Measurements from ENCODE around the gene CNOT10.

Gene CNOT10

GRCh38 chr3:32751377-32751776, 66.4 kb downstream of the CNOT10 start:
- Histone ChIP-seq H3K36me3 (ENCODE audit: control insufficient read depth, low read length) (peaks cover 10% of the 10 kb centered on the region; the same call in 1 of the 2 replicates), H3K4me1 (ENCODE audit: control insufficient read depth, low read length) (no peaks in the 10 kb centered on the region), H3K4me3 (ENCODE audit: low read length) (no peak overlapping the region), H3K9me3 (ENCODE audit: control insufficient read depth, insufficient read depth, low read length) (no peaks in the 10 kb centered on the region), H3K79me2 (ENCODE audit: control insufficient read depth, low read length) (no peaks in the 10 kb centered on the region), H3K9me2 (replicated peaks; ENCODE audit: control insufficient read depth, low read length) (no peaks in the 10 kb centered on the region), H3K27me3 (ENCODE audit: control insufficient read depth, low read length) (no peaks in the 10 kb centered on the region), H4K20me1 (ENCODE audit: control insufficient read depth, insufficient read depth, low read depth, low read length) (no peaks in the 10 kb centered on the region), H3F3A (ENCODE audit: control insufficient read depth, insufficient read depth) (no peaks in the 10 kb centered on the region), H3K4me2 (ENCODE audit: low read length) (no peak overlapping the region), H3K27ac (ENCODE audit: low read depth, low read length) (no peak overlapping the region)
- no peak for TF ChIP-seq EZH2phosphoT487 (IDR thresholded peaks at IDR 0.05; ENCODE audit: borderline replicate concordance, low read length)
- no peak for TF ChIP-seq CTCF (IDR thresholded peaks at IDR 0.05; ENCODE audit: low read depth, low read length, poor library complexity, severe bottlenecking)

GRCh38 chr3:32755761-32756160, 70.8 kb downstream of the CNOT10 start:
- no peak overlapping the region for H3K4me3 ChIP-seq (ENCODE audit: low read length)
- no peaks in the 10 kb centered on the region for H3F3A ChIP-seq (ENCODE audit: control insufficient read depth, insufficient read depth)
- no peaks in the 10 kb centered on the region for H4K20me1 ChIP-seq (ENCODE audit: control insufficient read depth, insufficient read depth, low read depth, low read length)
- peaks cover 15% of the 10 kb centered on the region for H3K36me3 ChIP-seq (ENCODE audit: control insufficient read depth, low read length)
- H3K4me2 ChIP-seq (ENCODE audit: low read length): no peak overlapping the region
- no peaks in the 10 kb centered on the region for H3K9me2 ChIP-seq (replicated peaks; ENCODE audit: control insufficient read depth, low read length)
- H3K27me3 ChIP-seq (ENCODE audit: control insufficient read depth, low read length): no peaks in the 10 kb centered on the region
- no peak for TF ChIP-seq CTCF (IDR thresholded peaks at IDR 0.05; ENCODE audit: low read depth, low read length, poor library complexity, severe bottlenecking)
- no peak for TF ChIP-seq EZH2phosphoT487 (IDR thresholded peaks at IDR 0.05; ENCODE audit: borderline replicate concordance, low read length)
- H3K27ac ChIP-seq (ENCODE audit: low read depth, low read length): no peak overlapping the region
- no peaks in the 10 kb centered on the region for H3K4me1 ChIP-seq (ENCODE audit: control insufficient read depth, low read length)
- no peaks in the 10 kb centered on the region for H3K9me3 ChIP-seq (ENCODE audit: control insufficient read depth, insufficient read depth, low read length)
- H3K79me2 ChIP-seq (ENCODE audit: control insufficient read depth, low read length): no peaks in the 10 kb centered on the region

GRCh38 chr3:32757618-32758374, 72.8 kb downstream of the CNOT10 start:
- Histone ChIP-seq H3F3A (ENCODE audit: control insufficient read depth, insufficient read depth) (no peaks in the 10 kb centered on the region), H3K27me3 (ENCODE audit: control insufficient read depth, low read length) (no peaks in the 10 kb centered on the region), H3K9me3 (ENCODE audit: control insufficient read depth, insufficient read depth, low read length) (no peaks in the 10 kb centered on the region), H3K4me1 (ENCODE audit: control insufficient read depth, low read length) (no peaks in the 10 kb centered on the region), H3K9me2 (replicated peaks; ENCODE audit: control insufficient read depth, low read length) (no peaks in the 10 kb centered on the region), H4K20me1 (ENCODE audit: control insufficient read depth, insufficient read depth, low read depth, low read length) (no peaks in the 10 kb centered on the region), H3K27ac (ENCODE audit: low read depth, low read length) (no peak overlapping the region), H3K36me3 (ENCODE audit: control insufficient read depth, low read length) (peaks cover 19% of the 10 kb centered on the region), H3K79me2 (ENCODE audit: control insufficient read depth, low read length) (no peaks in the 10 kb centered on the region), H3K4me3 (ENCODE audit: low read length) (no peak overlapping the region), H3K4me2 (ENCODE audit: low read length) (no peak overlapping the region)
- TF ChIP-seq EZH2phosphoT487 (IDR thresholded peaks at IDR 0.05; ENCODE audit: borderline replicate concordance, low read length) (no peak), CTCF (IDR thresholded peaks at IDR 0.05; ENCODE audit: low read depth, low read length, poor library complexity, severe bottlenecking) (no peak)

Data from DOHH2 (cell line).